ENCODE results near the gene SHROOM3. TPM values are rescaled to one million over a fixed set of nuclear protein-coding genes. Genes with fewer than 3 reads are reported as not detected.

SHROOM3 gene
- total RNA-seq, 2 donors from 2014 or later = 139 to 171 TPM

- TF ChIP-seq, protein P1, sequence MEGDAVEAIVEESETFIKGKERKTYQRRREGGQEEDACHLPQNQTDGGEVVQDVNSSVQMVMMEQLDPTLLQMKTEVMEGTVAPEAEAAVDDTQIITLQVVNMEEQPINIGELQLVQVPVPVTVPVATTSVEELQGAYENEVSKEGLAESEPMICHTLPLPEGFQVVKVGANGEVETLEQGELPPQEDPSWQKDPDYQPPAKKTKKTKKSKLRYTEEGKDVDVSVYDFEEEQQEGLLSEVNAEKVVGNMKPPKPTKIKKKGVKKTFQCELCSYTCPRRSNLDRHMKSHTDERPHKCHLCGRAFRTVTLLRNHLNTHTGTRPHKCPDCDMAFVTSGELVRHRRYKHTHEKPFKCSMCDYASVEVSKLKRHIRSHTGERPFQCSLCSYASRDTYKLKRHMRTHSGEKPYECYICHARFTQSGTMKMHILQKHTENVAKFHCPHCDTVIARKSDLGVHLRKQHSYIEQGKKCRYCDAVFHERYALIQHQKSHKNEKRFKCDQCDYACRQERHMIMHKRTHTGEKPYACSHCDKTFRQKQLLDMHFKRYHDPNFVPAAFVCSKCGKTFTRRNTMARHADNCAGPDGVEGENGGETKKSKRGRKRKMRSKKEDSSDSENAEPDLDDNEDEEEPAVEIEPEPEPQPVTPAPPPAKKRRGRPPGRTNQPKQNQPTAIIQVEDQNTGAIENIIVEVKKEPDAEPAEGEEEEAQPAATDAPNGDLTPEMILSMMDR (IDR thresholded peaks at IDR 0.05) = no peak
- no peak for DNase-seq (ENCODE audit: low spot score)
- H3K36me3 ChIP-seq = no peaks in the 10 kb centered on the region
- H3K4me3 ChIP-seq = no peak overlapping the region
- no peak overlapping the region for H3K27ac ChIP-seq
- H3K9me3 ChIP-seq = no peaks in the 10 kb centered on the region
- no peak for ATAC-seq (ENCODE audit: insufficient number of reproducible peaks, low FRiP score, low read depth)
- H3K27me3 ChIP-seq (replicated peaks; ENCODE audit: insufficient read depth) = no peaks in the 10 kb centered on the region
- H3K4me1 ChIP-seq (ENCODE audit: control insufficient read depth in 1 of 2, low read depth in 2 of 2) = peaks cover 0 to 13% of the 10 kb centered on the region in 2 donors
These were observed 59.2 kb downstream of the SHROOM3 start for GRCh38 chr4:76494243-76494642.

- ATAC-seq (ENCODE audit: insufficient number of reproducible peaks, low FRiP score, low read depth) = no peak
- Histone ChIP-seq H3K9me3 (no peaks in the 10 kb centered on the region), H3K27me3 (replicated peaks; ENCODE audit: insufficient read depth) (no peaks in the 10 kb centered on the region), H3K27ac (no peak overlapping the region), H3K4me3 (no peak overlapping the region), H3K4me1 (ENCODE audit: control insufficient read depth in 1 of 2, low read depth in 2 of 2) (peaks cover 0 to 13% of the 10 kb centered on the region in 2 donors), H3K36me3 (no peaks in the 10 kb centered on the region)
- DNase-seq (ENCODE audit: low spot score) = no peak
- TF ChIP-seq, protein P1 (IDR thresholded peaks at IDR 0.05) = no peak
These were observed 60.0 kb downstream of the SHROOM3 start for GRCh38 chr4:76494871-76495590.

GRCh38 chr4:76498550-76498949 is 63.5 kb downstream of the SHROOM3 start:
- Histone ChIP-seq H3K4me1 (ENCODE audit: control insufficient read depth in 1 of 2, low read depth in 2 of 2) (peaks cover 0 to 13% of the 10 kb centered on the region in 2 donors), H3K27me3 (replicated peaks; ENCODE audit: insufficient read depth) (no peaks in the 10 kb centered on the region), H3K4me3 (no peak overlapping the region), H3K36me3 (no peaks in the 10 kb centered on the region), H3K27ac (peak overlapping the region in 1 of 2 donors; percentile 51), H3K9me3 (no peaks in the 10 kb centered on the region)
- TF ChIP-seq, protein P1 (IDR thresholded peaks at IDR 0.05) = no peak
- no peak for DNase-seq (ENCODE audit: low spot score)
- no peak for ATAC-seq (ENCODE audit: insufficient number of reproducible peaks, low FRiP score, low read depth)

DNA sequence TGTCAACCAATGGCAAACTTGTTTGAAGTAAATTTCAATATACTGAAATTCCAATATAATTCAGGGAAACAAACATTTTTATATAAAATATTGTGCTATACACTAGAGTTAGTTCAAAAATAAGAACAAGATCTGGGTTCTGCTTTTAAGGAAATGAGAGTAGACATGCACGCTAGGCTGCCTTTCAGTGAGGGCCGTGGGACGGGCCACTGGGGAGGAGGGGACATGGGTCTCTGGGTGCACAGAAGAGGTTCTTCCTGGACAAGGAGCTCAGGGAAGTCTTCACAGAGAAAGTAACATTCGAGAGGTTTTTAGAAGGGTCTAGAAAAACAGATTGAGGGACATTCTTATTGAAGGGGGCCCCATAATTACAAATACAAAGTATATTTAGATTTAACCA is 64.4 kb downstream of the SHROOM3 start:
- no peaks in the 10 kb centered on the region for H3K27me3 ChIP-seq (replicated peaks; ENCODE audit: insufficient read depth)
- H3K4me3 ChIP-seq = no peak overlapping the region
- no peaks in the 10 kb centered on the region for H3K9me3 ChIP-seq
- TF ChIP-seq, protein P1 (IDR thresholded peaks at IDR 0.05) = no peak
- no peaks in the 10 kb centered on the region for H3K36me3 ChIP-seq
- DNase-seq (ENCODE audit: low spot score) = no peak
- peaks cover 0 to 13% of the 10 kb centered on the region in 2 donors for H3K4me1 ChIP-seq (ENCODE audit: control insufficient read depth in 1 of 2, low read depth in 2 of 2)
- ATAC-seq (ENCODE audit: insufficient number of reproducible peaks, low FRiP score, low read depth) = no peak
- no peak overlapping the region for H3K27ac ChIP-seq

DNA sequence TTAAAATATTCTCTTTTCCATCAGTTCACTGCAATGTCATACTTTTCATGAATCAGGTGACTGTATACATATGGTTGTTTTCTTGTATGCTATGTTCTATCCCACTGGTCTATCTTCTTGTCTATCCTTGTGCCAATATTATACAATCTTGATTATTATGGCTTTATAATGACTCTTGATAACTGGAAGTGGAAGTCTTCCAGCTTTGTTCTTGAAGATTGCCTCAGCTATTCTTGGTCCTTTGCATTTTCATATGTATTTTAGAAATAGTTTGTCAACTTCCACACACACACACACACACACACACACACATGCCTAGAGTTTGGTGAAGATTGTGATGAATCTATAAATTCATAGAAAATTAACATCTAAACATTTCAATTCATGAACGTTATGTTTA is 67.9 kb downstream of the SHROOM3 start:
- no peak for ATAC-seq (ENCODE audit: insufficient number of reproducible peaks, low FRiP score, low read depth)
- Histone ChIP-seq H3K4me3 (no peak overlapping the region), H3K36me3 (no peaks in the 10 kb centered on the region), H3K27ac (no peak overlapping the region), H3K27me3 (replicated peaks; ENCODE audit: insufficient read depth) (no peaks in the 10 kb centered on the region), H3K9me3 (no peaks in the 10 kb centered on the region), H3K4me1 (ENCODE audit: control insufficient read depth in 1 of 2, low read depth in 2 of 2) (peaks cover 0 to 13% of the 10 kb centered on the region in 2 donors)
- TF ChIP-seq, protein P1 (IDR thresholded peaks at IDR 0.05) = no peak
- DNase-seq (ENCODE audit: low spot score) = no peak
